ENCODE data around the gene CD180.

The CD180 gene

DNA sequence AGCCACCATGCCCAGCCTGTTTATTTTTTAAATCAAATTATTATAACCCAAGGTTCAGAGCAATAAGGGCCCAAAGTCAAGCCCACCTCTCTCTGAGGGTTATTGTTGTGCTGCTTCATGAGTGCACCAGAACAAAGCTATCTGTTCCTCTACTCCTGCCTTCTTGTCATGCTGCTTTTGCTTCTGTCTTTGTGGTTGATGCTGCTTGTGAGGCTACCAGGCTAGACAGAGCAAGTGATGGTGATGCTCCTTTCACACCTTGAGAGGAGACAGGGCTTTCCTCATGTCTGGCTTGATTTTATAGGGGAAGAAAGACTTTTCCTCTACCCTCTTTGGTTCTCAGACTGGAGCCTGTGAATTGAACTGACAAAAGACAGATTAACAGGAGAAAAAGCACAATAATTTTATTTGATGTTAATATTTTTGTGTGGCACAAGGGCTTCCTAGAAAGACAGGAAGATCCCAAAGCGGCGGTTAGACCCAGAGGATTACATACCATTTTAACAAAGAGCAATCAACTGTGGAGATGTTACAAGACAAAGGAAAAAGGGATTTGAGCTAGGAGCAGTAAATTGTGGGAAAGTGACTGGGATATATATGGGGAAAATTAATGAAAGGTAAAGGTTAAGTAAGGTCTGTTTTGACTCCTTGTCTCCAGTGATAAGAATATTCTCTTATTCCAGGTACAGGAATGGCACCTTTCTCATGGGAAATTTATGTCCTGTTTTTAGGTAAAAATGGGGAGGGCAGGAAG lies 4.4 kb upstream of the CD180 start:
- TF ChIP-seq, protein P1, sequence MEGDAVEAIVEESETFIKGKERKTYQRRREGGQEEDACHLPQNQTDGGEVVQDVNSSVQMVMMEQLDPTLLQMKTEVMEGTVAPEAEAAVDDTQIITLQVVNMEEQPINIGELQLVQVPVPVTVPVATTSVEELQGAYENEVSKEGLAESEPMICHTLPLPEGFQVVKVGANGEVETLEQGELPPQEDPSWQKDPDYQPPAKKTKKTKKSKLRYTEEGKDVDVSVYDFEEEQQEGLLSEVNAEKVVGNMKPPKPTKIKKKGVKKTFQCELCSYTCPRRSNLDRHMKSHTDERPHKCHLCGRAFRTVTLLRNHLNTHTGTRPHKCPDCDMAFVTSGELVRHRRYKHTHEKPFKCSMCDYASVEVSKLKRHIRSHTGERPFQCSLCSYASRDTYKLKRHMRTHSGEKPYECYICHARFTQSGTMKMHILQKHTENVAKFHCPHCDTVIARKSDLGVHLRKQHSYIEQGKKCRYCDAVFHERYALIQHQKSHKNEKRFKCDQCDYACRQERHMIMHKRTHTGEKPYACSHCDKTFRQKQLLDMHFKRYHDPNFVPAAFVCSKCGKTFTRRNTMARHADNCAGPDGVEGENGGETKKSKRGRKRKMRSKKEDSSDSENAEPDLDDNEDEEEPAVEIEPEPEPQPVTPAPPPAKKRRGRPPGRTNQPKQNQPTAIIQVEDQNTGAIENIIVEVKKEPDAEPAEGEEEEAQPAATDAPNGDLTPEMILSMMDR (IDR thresholded peaks at IDR 0.05), result no peak

DNA sequence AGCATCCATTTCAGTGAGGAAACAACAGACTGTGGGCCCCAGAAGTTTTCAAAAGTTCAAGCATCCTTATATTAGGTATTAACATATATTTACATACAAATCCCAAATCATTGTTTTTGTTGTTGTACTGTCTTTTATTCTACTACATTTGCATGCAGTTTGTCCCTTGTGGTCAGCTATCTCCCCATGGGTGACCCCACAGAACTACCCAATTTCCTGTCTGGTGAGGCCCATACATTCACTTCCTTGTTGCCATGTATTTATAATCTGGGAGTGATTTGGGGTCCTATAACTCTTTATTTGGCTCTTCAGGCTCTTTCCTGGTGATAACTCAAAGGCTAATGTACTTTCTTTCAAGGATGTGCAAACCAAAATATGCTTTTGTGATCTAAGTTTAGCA lies 3.3 kb upstream of the CD180 start:
- TF ChIP-seq, protein P1 (IDR thresholded peaks at IDR 0.05), result no peak

DNA sequence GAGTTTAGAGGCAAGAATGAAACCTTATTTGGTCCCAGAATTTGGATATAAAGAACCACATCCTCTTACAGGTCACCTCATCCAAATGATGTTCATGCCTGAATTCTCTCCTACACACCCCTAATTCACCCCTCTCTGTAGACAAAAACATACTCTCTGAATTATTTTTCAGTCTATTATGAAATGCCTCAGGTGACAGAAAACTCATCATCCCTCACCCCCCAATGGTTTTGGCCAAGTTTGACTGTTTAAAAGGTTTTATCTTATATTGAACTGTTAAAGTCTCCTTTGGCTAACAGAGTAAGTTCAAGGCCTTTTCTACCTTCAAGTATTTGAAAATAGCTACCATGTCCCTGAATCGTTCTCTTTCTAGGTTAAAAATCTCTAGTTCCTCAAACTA lies 2.3 kb upstream of the CD180 start:
- TF ChIP-seq, protein P1 (IDR thresholded peaks at IDR 0.05), result no peak

DNA sequence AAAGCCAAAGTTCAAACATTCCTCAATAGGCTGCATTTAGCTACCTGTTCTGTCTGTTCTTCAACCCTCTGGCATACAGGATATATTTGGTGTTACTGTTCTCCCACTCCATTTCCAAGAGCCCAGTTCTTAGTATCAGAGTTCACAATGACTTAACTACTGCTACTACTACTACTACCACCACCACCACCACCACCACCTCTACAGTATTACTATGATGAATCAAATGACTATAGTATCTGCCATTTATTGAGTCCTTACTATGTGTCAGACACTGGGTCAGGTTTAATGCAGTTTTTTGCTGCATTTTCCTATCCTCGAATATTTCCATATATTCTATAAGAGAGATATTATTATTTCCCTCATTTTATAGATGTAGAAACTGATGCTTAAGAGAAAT lies 937 bp upstream of the CD180 start:
- TF ChIP-seq, protein P1 (IDR thresholded peaks at IDR 0.05), result no peak

DNA sequence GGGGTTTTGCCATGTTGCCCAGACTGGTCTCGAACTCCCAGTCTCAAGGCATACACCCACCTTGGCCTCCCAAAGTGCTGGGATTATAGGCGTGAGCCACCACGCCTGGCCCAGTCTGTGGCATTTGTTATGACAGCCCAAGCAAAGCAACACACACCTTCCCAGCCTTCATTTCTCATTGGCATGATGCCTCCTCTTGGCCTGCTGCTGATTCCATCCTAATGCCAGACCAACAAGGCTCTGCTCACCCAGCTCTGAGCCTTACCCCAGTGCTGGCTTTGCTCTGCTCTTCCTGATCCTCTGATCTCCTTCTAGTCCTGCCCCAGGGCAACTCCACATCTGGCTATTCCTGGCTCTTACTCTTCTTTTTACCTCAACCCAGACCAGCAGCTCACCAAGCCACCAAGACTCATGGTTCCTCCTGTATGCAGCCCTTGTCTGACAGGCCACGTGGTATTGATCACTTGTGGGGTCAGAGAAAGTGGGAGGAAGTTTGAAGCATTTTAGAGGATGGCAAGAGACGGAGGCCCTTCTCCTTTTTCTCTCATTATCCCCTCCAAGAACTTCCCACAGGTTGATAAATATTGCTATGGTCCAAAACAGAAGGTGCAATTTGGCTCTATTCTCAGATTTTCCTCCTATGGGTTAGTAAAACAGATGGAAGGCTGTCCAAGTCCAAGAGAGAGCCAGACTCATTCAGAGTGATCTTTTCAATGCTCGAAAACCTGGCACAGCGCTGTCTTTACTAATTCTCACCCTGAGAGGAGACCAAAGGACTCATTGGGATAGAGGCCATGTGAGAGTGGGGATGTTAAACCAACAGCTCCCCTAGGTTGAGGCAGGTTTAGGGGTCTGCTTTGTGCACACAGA lies 958 bp downstream of the CD180 start:
- TF ChIP-seq, protein P1 (IDR thresholded peaks at IDR 0.05), result no peak

DNA sequence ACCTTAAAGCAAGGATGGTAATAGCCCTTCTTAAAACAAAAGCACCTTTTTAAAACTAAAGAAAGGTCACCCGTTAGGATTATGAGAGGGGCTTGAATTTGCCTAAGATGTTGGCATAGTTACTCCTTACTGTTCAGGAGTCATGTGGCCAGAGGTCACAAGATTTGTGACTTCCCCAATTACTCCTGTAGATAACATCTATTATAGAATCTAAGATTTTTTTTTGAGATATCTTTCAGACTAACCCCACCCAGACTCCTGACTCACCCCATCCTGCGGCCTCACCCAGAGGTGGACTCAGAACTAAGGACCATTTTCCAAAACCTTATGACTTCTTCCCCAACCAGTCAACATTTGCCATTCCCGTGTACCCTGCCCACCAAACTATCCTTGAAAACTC lies 2.4 kb downstream of the CD180 start:
- TF ChIP-seq, protein P1 (IDR thresholded peaks at IDR 0.05), result no peak

DNA sequence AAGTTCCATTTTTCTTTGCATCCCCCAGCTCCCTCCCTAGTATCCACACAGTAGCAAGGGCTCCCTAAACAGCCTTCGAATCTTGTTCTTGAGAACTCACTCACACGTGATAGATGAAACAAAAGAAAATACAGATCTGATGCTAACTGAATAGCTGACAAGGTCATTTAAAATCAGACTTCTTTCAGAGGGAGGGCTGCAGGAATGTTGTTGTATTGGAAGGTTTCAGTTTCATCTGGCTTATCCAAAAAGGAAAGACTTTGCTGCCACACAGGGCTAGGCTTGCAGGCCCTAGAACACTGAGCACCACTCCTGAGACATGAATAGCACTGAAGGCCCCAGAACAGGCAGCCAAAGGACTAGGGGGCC lies 3.2 kb downstream of the CD180 start:
- TF ChIP-seq, protein P1 (IDR thresholded peaks at IDR 0.05), result no peak
